8988T (cell line): ENCODE data around the gene SWAP70.

Source experiments
- DNase-seq: peaks from one replicate; pipeline ENCODE4 v3.0.0; 2011

Gene SWAP70

DNA sequence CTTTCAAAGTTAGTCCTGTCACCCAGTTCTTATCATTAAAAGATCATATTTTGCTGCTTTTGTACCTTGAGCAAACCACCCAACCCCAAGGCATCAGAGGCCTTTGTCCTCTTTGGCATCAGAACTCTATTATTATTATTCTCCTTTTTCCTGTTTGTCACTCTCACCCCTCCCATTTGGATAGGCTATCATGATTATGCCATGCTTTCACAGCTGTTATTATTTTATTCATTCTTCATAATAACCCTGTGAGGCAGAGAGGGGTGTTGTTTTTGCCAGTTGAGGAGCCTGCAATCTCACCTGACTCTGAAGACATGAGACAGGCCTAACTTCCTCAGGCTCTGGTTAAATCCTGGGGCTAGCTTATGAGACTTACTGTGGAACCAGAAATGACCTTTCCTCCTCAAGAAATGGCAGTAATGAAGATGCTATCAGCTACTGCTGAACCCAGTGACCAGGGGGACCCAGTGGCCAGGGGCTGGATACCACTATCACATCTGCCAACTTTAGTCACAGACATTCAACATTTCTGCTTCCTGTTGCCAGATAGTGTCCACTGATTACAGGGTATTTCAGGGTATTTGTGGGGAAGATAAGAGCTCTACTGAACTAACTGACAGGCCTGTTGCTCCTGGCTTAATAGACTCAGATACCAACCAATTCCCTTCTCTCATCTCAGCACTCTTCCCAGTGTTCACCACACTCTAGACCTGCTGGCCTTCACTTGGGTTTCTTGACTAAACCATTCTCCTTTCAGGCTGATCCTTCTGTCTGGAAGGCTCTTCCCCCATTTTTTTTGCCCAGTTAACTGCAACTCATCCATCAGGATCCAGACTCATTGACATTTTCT lies 11.8 kb upstream of the SWAP70 start:
- no peak for DNase-seq

DNA sequence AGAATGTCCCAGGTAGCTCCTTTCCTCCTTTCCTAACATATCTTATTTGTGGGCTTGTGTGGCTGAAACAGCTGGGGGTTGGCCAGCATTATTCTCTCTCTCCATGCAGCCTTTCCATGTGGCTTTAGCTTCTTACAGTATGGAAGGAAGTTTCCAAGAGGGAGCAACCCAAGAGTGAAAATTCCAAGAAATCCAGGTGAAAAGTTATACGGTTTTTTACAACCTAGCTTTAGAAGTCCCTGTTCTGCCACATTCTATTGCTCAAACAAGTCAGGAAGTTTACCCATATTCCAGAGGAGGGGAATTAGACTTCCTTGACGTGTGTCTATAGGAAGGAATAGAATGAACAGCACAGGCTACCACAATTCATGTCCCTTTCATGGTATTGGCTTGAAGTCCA lies 10.0 kb upstream of the SWAP70 start:
- DNase-seq, result no peak

DNA sequence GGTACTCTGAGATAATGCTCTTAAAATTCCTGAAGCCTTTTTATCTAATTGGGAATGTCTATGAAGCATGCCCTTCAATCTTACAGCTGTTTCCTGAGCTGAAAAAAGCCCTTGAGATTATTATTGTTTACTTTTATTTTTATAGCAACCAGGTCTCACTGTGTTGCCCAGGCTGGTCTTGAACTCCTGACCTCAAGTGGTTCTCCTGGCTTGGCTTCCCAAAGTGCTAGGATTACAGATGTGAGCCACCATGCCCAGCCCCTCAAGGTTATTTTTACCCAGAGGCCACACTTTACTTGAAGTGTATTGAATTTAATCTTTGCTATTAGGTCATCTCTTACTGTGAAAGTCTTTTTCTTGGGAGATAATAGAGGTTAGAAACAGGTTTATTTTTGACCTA lies 7.0 kb upstream of the SWAP70 start:
- no peak for DNase-seq

DNA sequence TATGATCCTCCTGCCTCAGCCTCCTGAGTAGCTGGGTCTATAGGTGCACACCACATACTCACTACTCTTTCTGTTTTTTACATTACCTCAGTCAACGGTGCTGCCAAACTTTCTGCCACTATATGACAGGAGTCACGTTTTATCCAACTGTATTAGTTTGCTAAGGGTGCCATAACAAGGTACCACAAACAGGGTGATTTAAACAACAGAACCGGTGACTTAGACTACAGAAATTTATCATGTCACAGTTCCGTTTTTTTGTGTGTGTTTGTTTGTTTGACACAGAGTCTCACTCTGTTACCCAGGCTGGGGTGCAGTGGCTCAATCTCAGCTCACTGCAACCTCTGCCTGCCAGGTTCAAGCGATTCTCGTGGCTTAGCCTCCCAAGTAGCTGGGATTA lies 6.3 kb upstream of the SWAP70 start:
- DNase-seq, result no peak

DNA sequence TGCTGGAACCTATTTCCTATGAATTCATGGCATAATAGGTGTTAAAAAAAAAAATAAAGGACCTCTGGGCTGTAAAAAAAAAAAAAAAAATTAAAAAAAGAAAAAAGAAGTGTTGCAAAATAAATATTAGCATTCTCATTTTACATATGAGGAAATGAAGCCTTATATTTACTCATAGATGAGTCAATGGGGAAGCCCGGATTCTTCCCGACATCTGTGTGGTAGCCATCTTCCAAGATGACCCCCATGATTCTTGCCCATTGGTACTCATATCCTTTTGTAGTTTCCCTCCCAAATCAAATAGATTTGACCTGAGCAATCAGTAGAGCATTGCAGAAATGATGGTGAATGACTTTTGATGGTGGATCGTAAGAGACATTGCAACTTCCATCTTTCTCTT lies 3.0 kb upstream of the SWAP70 start:
- no peak for DNase-seq

DNA sequence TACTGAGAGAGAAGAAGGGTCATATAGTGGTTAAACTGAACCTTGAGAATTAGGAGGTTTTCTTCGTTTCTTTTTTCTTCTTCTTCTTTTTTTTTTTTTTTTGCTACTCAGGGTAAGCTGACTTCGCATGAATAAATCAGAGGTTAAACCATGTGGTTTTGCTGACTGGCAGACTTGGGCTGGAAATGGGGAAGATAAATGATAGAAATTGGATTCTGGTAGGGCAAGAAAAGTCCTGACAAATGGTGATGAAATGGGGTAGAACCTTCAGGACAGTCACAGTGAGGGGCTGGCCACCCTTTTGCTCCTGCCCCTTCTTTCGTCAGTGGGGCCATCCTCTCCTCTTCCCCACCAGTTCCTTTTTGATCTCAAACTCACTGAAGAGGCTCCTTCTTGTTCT lies 1.6 kb upstream of the SWAP70 start:
- no peak for DNase-seq

DNA sequence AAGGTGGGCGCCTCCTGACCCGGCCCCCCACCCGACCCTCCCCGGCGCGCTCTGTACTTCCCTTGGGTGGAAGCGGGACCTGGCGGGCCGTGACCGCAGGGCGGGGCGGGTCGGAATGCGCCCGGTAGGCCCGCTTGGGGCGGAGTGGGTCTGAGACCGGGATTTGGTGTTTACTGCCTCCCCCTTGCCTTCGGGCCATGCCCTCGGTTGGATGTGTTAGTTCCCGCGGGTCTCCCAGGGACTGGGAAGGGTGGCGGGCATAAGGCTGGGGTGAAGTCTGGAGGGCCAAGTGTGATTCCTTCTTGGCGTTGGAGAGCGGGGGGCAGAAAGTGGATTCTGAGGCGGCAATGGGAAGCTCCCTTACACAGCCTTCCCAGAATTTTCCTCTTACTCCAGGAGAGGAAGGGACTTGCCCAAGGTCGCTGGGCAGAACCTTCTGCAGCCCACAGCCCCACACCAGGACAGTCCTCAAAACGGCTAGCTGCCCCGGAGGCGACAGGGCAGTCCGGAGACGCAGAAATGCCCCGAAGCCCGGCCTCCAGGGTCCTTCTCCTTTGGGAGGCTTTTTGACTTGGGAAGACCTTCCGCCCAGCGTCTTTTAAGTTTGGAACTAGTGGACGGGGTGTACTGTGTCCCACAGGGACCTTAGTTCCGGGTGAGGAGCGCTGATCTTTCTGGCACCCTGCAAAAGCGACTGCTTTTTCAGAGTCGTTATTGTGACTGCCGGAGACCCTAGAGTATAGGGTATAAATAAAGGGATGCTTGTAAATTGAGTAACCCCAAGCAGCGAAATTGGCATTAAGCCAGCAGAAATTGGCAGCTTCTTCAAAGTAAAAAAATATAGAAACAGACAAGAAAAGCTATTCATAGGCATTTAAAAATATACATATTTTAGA lies 647 bp downstream of the SWAP70 start:
- DNase-seq, result peak; percentile 47

DNA sequence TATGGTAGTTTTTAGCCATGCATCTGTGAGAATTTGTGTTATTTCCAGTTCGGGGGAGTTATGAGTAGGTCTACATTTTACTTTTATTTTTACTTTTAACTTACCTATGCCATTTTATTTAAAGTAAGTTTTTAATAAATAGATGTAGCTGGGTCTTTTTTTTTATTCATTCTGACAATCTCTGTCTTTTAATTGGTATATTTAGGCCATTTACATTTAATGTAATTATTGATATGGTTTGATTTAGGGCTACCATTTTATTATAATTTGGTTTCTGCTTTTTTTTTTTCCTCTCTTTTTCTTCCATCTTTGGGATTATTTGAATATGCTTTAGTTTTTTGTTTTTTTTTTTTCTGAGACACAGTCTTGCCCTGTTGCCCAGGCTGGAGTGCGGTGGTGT lies 1.9 kb downstream of the SWAP70 start:
- no peak for DNase-seq

DNA sequence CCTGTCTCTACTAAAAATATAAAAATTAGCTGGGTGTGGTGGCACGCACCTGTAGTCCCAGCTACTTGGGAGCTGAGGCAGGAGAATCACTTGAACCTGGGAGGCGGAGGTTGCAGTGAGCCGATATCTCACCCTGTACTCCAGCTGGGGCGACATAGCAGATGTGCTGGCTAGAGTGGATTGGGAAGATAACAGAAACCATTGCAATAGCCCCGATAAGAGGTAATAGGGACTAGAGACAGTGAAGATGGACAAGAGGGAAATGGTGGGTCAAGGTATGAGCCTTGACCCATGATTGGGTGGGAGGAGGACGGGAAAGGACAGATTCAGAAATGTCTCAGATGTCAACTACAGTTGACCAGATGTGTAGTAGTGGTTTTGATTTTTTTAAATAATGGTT lies 6.1 kb downstream of the SWAP70 start:
- DNase-seq, result no peak

DNA sequence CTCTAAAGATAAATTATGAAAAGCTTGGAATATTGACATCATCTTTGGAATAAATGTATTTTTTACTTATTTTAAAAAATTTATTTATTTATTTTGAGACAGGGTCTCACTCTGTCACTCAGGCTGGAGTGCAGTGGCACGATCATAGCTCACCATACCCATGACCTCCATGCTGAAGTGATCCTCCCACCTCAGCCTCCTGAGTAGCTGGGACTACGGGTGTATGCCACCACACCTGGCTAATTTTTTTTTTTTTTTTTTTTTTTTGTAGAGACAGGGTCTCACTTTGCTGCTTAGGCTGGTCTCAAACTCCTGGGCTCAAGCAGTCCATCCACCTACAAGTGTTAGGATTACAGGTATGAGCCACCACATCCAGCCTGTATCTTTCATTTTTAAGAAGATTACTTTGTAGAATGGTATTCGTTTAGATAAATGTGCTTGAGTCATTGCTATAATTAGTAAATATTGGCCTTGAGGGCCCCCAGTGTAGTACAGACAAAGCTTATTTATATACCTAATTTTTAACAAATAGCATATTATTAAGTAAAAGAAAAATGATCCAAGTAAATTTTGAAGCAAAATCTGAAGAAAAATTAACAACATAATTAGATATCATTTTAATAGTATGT lies 8.5 kb downstream of the SWAP70 start:
- no peak for DNase-seq

DNA sequence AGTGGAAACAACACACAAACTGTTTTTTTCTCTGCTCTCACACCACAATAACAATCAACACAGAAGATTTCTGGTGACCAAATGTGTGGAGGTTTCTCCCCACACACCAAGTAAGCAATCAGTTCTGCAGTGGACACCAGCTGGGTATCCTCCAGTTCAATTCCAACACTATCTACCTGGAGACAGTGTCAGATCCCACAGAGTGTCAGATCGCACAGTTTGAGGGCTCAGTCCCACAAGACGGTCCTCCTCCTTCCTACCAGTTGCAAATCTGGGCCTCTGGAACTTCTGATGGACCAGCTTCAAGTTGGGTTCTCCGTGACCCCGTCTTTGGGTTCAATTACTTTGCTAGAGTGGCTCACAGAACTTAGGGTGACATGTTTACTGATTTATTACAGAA lies 9.0 kb downstream of the SWAP70 start:
- DNase-seq, result no peak

DNA sequence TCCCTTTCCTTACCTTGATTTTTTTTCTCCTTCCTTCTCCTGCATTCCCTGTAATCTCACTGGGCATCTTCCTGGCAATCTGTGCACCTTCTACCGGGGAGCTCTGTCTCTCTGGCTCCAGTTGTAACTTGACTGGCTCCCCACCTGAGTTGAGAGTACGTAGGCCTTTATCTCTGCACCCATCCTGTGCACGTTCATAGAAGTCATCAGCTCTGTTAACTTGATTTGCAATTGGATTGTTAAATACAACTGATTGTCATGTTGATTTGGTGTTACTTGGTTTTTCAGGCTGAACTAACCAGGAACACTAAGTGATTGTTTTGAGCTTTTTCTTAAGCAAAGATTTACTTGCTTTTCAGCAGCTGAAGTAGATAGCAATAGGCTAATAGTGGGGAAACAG lies 11.8 kb downstream of the SWAP70 start:
- DNase-seq, result no peak

DNA sequence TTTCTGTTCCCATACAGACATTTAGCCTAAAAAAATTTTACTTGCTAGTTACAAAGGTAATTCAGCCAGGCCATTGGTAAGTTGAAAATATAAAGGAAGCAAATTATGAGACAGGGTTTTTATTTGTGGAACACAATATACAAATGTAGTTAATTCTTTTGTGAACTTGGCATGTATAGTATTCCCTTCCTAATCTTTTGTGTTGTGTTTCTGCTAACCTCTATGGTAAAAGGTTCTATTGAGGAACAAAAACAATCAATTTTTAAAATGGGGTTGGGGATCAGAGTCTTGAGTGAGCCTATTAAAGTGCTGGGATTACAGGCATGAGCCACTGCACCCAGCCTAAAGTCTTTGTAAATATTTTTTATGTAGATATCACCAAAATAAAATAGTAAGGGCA lies 14.1 kb downstream of the SWAP70 start:
- no peak for DNase-seq

DNA sequence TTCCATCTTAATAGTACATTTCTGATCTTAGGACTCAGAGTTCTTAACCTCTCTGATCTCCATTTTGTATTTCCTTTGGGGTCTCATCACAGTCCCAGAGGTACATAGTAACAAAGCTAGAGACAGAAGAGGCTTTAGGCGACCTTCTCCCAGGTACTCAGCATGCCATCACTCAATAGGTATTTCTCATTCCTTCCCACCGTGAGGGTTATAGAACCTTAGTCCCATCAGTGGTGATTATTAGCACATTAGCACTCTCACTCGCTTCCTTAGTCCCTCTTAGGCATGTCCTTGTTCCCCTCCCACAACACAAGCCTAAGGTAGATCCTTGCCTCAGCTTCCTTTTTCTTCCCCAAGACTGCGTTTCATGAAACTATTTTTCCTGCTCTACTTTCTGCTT lies 14.7 kb downstream of the SWAP70 start:
- no peak for DNase-seq

DNA sequence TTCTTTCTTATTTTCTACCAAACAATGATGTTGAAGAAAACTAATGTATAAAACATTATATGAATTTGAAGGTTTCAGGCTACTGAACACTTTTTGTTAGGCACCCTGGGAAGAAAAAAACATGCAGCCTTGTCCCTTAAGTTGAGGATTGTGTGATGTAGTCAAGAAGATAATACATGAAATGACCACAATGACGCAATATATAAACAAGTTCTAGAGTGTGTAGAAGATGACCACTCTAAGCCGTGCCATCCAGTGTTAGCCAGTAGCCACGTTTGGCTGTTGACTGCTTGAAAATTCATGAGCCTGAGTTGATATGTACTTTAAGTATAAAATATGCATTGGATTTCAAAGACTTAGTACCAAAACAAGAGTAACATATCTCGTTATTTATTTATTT lies 16.2 kb downstream of the SWAP70 start:
- DNase-seq, result no peak

DNA sequence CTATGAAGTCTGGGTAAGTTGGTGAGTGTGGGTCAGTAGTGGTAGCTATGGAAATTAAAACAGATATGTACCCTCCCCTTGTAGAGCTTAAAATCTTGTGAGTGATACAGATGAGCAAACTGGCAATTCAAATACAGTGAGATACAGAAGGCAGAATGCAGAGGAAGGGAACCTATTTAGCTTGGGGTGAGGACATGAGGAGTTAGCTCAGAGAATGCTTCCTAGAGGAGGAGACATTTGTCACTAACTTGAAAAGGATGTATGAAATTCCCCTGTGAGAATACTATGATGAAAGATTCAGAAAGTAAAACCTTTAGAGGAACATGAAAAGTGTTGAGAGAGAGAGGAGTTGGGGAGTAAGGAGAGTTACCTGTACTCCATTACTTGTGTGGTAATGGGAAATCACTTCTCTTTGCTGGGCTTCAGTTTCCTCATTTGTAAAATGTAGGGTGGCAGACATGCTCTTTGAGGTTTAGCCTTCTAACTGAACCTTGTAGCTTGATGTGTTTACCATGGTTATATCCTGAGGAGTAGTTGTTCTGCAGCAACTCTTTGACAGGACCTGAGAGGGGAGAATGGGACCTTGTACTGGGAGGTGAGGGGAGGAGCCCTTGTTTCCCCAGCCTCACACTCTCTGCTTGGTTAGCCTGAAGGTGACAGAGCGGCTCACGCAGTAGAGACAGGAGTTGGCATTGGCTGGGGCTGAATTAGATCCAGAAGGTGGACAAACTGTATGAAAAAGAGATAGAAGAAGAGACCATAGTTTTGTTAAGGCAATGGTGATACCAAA lies 17.9 kb downstream of the SWAP70 start:
- no peak for DNase-seq

DNA sequence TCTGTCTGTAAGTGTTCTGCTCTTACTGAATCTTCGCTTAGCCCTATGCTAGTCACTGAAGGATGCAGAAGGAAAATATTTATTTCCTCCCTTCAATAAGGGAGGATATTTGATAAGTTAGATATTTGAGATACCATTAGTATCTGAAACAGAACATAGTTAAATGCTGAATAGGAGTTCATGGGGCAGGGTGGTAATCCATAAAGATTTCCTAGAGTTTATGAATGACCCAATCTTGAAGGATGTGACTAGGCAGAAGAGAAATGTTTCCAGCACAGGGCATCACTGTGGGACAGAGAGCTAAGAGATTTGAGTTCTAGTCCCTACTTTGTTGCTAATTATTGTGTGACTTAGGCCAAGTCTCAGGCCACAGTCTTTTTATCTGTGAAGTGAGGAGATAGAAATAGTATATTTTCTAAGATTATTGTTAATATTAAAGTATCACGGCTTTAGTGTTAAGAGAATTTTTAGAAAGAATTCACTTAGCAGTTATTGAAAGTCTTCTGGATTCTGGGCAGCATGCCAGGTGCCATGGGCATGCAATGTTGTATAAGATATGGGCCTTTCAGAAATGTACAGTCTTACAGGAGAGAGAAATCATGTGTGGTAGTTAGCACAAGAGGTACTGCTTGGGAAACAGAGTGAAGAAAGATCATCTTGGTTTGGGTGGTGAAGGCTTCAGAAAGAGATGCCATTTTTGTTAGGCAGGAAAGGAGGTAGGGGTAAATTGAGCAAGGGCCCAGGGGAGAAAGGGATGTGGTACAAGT lies 24.0 kb downstream of the SWAP70 start:
- no peak for DNase-seq

DNA sequence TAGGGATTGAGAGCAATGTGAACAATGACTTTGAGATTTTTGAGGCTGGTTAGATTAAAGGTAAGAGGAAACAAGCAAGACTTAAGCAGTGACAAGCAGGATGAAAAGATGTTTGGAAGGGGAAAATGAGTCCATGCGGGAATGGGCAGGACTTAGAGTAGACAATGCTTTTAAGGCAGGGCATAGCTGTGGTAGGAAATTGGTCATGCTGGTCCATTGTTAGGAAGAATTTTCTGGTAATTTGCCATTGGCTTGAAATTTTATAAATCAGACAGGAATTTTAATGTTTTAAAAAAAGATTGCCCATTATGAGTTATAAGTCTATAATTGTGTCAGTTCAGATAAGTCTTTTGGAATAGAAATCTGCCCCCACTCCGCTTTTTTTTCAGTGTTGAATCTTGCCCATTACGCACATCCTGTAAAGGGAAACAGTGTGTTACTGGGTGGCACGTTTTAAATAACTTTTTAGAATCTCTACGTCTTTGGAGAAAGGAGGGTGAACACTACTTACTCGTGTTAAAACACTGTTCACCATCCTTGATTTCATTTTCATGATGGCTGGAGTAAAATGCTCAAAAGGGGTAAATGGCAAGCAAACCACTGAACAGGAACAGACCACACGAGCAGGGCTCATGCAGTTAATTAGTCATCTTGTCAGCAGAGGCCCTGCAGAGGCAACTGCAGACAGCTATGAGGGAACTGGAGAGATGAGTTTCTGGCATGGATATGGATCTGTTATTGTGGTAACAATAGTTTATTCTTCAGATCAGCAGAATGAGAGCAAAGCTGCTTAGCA lies 25.0 kb downstream of the SWAP70 start:
- no peak for DNase-seq

DNA sequence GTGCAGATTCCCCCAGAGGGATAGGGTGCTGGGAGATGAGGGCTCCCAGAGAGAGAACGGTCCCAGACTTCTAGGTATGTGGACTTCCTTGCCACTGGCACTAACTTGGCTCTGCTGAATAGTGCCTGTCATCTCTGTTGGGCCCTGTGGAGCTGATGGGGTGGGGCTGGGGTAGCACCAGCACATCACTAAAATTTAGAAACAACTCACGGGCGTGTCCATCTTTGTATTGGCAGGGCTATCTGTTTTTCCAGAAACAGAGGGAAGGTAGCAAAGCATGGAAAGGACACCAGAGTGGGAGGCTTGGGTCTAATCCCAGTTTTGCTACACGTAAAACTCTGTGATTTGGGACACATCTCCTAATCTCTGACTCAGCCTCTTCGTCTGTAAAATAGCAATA lies 25.8 kb downstream of the SWAP70 start:
- no peak for DNase-seq

DNA sequence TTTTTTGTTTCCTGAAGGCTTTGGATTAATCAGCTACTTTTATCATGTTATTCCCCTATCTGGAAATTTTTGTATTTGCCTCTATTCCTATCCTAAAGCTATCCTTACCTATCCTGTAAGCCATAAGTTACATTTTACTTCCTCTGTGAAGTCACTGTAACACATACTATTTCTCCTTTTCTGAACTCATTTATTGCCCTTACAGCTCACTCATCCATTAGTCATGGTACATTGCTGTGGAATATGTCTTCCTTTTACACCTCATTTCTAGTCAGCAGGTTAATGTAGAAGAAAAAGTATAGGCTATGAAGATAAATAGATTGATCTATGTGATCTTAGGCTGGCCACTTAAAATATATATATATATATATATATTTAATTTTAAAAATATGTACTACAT lies 28.0 kb downstream of the SWAP70 start:
- peak; percentile 24 for DNase-seq

DNA sequence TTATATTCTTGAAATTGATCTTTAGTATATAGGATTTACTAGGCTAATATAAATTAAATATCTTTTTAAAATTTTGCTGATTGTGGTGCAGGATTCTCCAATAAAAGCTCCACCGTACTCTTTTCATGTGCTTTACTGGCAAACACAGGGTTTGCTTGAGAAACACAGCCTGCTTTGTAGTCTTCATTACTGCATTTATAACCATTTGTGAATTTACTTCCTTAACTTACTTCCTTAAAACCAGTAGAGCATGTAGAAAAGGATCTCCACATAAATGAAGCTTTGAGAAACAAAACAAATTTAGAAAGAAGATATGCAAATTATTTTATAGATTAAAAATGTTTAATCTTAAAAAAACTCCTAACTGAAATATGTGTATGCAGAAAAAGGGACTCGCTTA lies 28.8 kb downstream of the SWAP70 start:
- DNase-seq, result no peak
